ENCODE data around the gene CYP20A1.
A peak's percentile ranks its signal among the peaks of the same experiment; 100 is the strongest.
"Not testable (repeated sequence)": the region's sequence is repeated elsewhere in the genome, so short reads cannot be mapped to it uniquely, and the experiment has no call there.

Gene CYP20A1

DNA sequence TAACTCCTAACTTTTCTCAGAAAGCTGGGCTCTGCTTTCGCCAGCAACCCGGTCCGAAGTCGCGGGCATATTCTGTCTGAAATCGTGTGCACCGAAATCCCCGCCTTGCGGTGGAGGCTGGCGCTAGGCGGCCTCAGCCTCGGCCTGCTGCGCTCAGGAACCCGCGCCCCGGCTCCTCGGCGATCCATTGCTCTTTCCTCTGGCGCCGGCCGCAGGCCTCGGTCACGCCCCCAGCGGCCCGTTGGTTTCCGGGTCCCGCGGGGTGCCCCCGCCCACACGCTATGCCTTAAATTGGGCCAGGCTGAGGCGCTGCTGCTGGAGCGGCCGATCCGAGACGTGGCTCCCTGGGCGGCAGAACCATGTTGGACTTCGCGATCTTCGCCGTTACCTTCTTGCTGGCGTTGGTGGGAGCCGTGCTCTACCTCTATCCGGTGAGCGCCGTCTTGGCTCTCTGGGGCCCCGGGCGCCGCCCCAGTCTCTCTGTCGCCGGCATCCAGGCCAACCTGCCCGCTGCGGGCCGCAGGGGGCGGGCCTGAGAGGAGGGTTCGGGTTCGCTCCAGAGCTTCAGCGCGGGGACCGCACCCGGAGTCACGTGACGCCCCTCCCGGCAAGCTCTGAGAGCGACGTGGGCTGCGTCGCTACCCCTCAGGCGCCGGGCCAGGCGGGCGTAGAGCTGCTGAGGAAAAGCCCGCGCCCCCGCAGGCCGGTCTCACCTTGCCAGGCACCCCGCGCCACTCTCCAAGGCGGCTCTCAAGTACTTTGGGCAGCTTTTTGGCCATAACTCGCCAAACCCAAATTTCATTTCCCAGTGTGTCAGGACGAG is at the start of gene CYP20A1:
Gene CYP20A1, plus strand, starts transcription at position 315 of the 823 bp plus-strand sequence. Its CDS starts 45 bp downstream, at position 360.
- H3K27me3 ChIP-seq (ENCODE audit: control insufficient read depth, insufficient read depth, low read length) = no peaks in the 10 kb centered on the region
- H3K4me1 ChIP-seq (ENCODE audit: control insufficient read depth, insufficient read depth, low read length) = peaks cover 7% of the 10 kb centered on the region
- peak within 1 kb of the TSS; percentile 98 for H3K27ac ChIP-seq (ENCODE audit: low read depth, low read length)
- no peaks in the 10 kb centered on the region for H3K36me3 ChIP-seq (ENCODE audit: control insufficient read depth, insufficient read depth, low read length)
- peak within 1 kb of the TSS; percentile 78 for H3K4me3 ChIP-seq (ENCODE audit: low read depth, low read length)
- peak within 1 kb of the TSS; percentile 95 for H3K9ac ChIP-seq (ENCODE audit: low read depth, low read length)
- H3K9me3 ChIP-seq (ENCODE audit: control insufficient read depth, insufficient read depth, low read length) = no peaks in the 10 kb centered on the region

- not testable (repeated sequence) for H3K27me3 ChIP-seq (ENCODE audit: control insufficient read depth, insufficient read depth, low read length); H3K4me1 ChIP-seq (ENCODE audit: control insufficient read depth, insufficient read depth, low read length); H3K27ac ChIP-seq (ENCODE audit: low read depth, low read length); H3K9ac ChIP-seq (ENCODE audit: low read depth, low read length); H3K9me3 ChIP-seq (ENCODE audit: control insufficient read depth, insufficient read depth, low read length); H3K4me3 ChIP-seq (ENCODE audit: low read depth, low read length)
- peaks cover 10% of the 10 kb centered on the region; the same call in 1 of the 2 replicates for H3K36me3 ChIP-seq (ENCODE audit: control insufficient read depth, insufficient read depth, low read length)
These were observed 48.3 kb upstream of the CYP20A1 start for GRCh38 chr2:203190547-203190946.

GRCh38 chr2:203191026-203191425 is 47.8 kb upstream of the CYP20A1 start:
- H3K4me3 ChIP-seq (ENCODE audit: low read depth, low read length); H3K27ac ChIP-seq (ENCODE audit: low read depth, low read length); H3K27me3 ChIP-seq (ENCODE audit: control insufficient read depth, insufficient read depth, low read length); H3K4me1 ChIP-seq (ENCODE audit: control insufficient read depth, insufficient read depth, low read length); H3K9me3 ChIP-seq (ENCODE audit: control insufficient read depth, insufficient read depth, low read length); H3K9ac ChIP-seq (ENCODE audit: low read depth, low read length); H3K36me3 ChIP-seq (ENCODE audit: control insufficient read depth, insufficient read depth, low read length): not testable (repeated sequence)

GRCh38 chr2:203191961-203192360 is 46.9 kb upstream of the CYP20A1 start:
- no peaks in the 10 kb centered on the region for H3K4me1 ChIP-seq (ENCODE audit: control insufficient read depth, insufficient read depth, low read length)
- no peaks in the 10 kb centered on the region for H3K27me3 ChIP-seq (ENCODE audit: control insufficient read depth, insufficient read depth, low read length)
- no peak overlapping the region for H3K27ac ChIP-seq (ENCODE audit: low read depth, low read length)
- H3K9me3 ChIP-seq (ENCODE audit: control insufficient read depth, insufficient read depth, low read length) = no peaks in the 10 kb centered on the region
- H3K9ac ChIP-seq (ENCODE audit: low read depth, low read length) = no peak overlapping the region
- no peak overlapping the region for H3K4me3 ChIP-seq (ENCODE audit: low read depth, low read length)
- peaks cover 8% of the 10 kb centered on the region; the same call in 1 of the 2 replicates for H3K36me3 ChIP-seq (ENCODE audit: control insufficient read depth, insufficient read depth, low read length)

DNA sequence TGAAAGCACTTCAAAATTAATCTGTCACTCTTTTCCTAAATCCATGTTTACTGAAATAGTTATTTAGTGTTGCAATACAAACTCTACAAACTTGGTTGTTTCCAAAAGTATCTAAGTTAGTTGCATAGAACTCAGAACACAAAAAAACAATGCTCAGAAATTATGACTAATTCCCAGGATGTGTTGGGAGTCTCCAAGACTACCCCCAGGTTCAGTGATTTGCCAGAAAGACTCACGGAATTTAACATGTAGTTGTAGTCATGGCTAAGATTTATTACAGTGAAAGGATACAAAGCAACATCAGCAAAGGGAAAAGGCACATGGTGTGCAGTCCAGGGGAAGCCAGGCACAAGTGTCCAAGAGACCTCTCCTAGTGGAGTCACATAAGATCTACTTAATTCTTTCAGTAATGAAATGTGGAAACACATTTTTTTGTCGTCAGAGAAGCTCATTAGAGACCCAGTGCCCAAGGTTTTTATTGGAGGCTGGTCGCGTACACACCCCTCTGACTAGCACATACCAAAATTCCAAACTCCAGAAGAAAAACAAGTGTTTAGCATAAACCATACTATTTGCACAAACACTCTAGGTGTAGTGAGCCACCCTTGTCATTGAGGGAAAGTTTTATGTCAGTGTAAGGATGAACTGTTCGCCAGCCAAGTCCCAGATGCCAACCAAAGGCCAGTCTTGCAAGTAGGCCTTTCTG is 43.3 kb upstream of the CYP20A1 start:
- H3K36me3 ChIP-seq (ENCODE audit: control insufficient read depth, insufficient read depth, low read length) = peaks cover 5% of the 10 kb centered on the region; the same call in 1 of the 2 replicates
- no peak overlapping the region for H3K4me3 ChIP-seq (ENCODE audit: low read depth, low read length)
- H3K9me3 ChIP-seq (ENCODE audit: control insufficient read depth, insufficient read depth, low read length) = no peaks in the 10 kb centered on the region
- H3K27me3 ChIP-seq (ENCODE audit: control insufficient read depth, insufficient read depth, low read length) = no peaks in the 10 kb centered on the region
- no peaks in the 10 kb centered on the region for H3K4me1 ChIP-seq (ENCODE audit: control insufficient read depth, insufficient read depth, low read length)
- no peak overlapping the region for H3K27ac ChIP-seq (ENCODE audit: low read depth, low read length)
- H3K9ac ChIP-seq (ENCODE audit: low read depth, low read length) = no peak overlapping the region

- no peaks in the 10 kb centered on the region for H3K9me3 ChIP-seq (ENCODE audit: control insufficient read depth, insufficient read depth, low read length)
- H3K27ac ChIP-seq (ENCODE audit: low read depth, low read length) = no peak overlapping the region
- H3K27me3 ChIP-seq (ENCODE audit: control insufficient read depth, insufficient read depth, low read length) = no peaks in the 10 kb centered on the region
- no peak overlapping the region for H3K9ac ChIP-seq (ENCODE audit: low read depth, low read length)
- H3K4me3 ChIP-seq (ENCODE audit: low read depth, low read length) = no peak overlapping the region
- H3K4me1 ChIP-seq (ENCODE audit: control insufficient read depth, insufficient read depth, low read length) = no peaks in the 10 kb centered on the region
- H3K36me3 ChIP-seq (ENCODE audit: control insufficient read depth, insufficient read depth, low read length) = 0 out of 2 replicates have a peak, but pooled peaks cover under 1% of the 10 kb centered on the region
These were observed 38.0 kb upstream of the CYP20A1 start for GRCh38 chr2:203200866-203201265.

- H3K4me3 ChIP-seq (ENCODE audit: low read depth, low read length) = no peak overlapping the region
- H3K27ac ChIP-seq (ENCODE audit: low read depth, low read length) = no peak overlapping the region
- 0 out of 2 replicates have a peak, but pooled peaks cover 2% of the 10 kb centered on the region for H3K36me3 ChIP-seq (ENCODE audit: control insufficient read depth, insufficient read depth, low read length)
- no peak overlapping the region for H3K9ac ChIP-seq (ENCODE audit: low read depth, low read length)
- no peaks in the 10 kb centered on the region for H3K9me3 ChIP-seq (ENCODE audit: control insufficient read depth, insufficient read depth, low read length)
- H3K27me3 ChIP-seq (ENCODE audit: control insufficient read depth, insufficient read depth, low read length) = no peaks in the 10 kb centered on the region
- H3K4me1 ChIP-seq (ENCODE audit: control insufficient read depth, insufficient read depth, low read length) = no peaks in the 10 kb centered on the region
These were observed 37.4 kb upstream of the CYP20A1 start for GRCh38 chr2:203201426-203201825.

- Histone ChIP-seq H3K4me1 (ENCODE audit: control insufficient read depth, insufficient read depth, low read length) (no peaks in the 10 kb centered on the region), H3K9me3 (ENCODE audit: control insufficient read depth, insufficient read depth, low read length) (no peaks in the 10 kb centered on the region), H3K4me3 (ENCODE audit: low read depth, low read length) (no peak overlapping the region), H3K9ac (ENCODE audit: low read depth, low read length) (no peak overlapping the region), H3K27me3 (ENCODE audit: control insufficient read depth, insufficient read depth, low read length) (no peaks in the 10 kb centered on the region), H3K27ac (ENCODE audit: low read depth, low read length) (no peak overlapping the region), H3K36me3 (ENCODE audit: control insufficient read depth, insufficient read depth, low read length) (0 out of 2 replicates have a peak, but pooled peaks cover 2% of the 10 kb centered on the region)
These were observed 29.3 kb upstream of the CYP20A1 start for GRCh38 chr2:203209538-203209937.

DNA sequence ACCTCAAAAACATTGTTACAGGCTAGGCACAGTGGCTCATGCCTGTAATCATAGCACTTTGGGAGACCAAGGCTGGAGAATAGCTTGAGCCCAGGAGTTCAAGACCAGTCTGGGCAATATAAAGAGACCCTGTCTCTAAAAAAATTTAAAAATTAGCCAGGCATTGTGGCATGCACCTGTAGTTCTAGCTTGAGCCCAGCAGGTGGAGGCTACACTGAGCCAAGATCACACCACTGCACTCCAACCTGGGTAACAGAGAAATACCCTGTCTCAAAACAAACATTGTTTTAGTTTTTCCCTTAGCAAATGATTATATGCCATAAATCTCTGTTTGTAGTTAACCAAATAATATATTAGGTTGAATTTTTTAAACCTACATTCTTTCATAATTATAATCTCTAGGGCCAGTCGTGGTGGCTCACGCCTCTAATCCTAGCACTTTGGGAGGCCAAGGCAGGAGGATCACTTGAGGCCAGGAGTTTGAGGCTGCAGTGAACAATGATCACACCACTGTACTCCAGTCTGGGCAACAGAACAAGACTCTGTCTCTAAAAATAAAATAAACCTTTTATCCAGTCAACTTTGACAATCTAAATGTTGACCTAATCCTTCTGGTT is 13.3 kb upstream of the CYP20A1 start:
- Histone ChIP-seq H3K27ac (ENCODE audit: low read depth, low read length) (no peak overlapping the region), H3K27me3 (ENCODE audit: control insufficient read depth, insufficient read depth, low read length) (no peaks in the 10 kb centered on the region), H3K4me1 (ENCODE audit: control insufficient read depth, insufficient read depth, low read length) (no peaks in the 10 kb centered on the region), H3K4me3 (ENCODE audit: low read depth, low read length) (no peak overlapping the region), H3K36me3 (ENCODE audit: control insufficient read depth, insufficient read depth, low read length) (no peaks in the 10 kb centered on the region), H3K9ac (ENCODE audit: low read depth, low read length) (no peak overlapping the region), H3K9me3 (ENCODE audit: control insufficient read depth, insufficient read depth, low read length) (no peaks in the 10 kb centered on the region)

DNA sequence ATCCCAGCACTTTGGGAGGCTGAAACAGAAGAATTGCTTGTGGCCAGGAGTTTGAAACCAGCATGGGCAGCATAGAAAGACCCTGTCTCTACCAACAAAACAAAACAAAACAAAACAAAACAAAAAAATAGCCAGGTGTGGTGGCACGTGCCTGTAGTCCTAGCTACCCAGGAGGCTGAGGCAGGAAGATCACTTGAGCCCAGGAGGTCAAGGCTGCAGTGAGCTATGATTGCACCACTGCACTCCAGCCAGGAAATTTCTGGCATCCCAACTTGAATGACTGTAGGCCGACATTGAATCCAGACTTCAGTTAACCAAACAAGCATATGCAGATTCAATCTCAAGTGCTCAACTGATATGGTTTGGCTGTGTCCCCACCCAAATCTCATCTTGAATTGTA is 9.1 kb upstream of the CYP20A1 start:
- H3K9ac ChIP-seq (ENCODE audit: low read depth, low read length); H3K4me3 ChIP-seq (ENCODE audit: low read depth, low read length); H3K27ac ChIP-seq (ENCODE audit: low read depth, low read length); H3K36me3 ChIP-seq (ENCODE audit: control insufficient read depth, insufficient read depth, low read length); H3K4me1 ChIP-seq (ENCODE audit: control insufficient read depth, insufficient read depth, low read length); H3K27me3 ChIP-seq (ENCODE audit: control insufficient read depth, insufficient read depth, low read length); H3K9me3 ChIP-seq (ENCODE audit: control insufficient read depth, insufficient read depth, low read length): not testable (repeated sequence)
